Stomach smooth muscle (tissue), 2 donors: Measurements from ENCODE around the gene GPRIN1.
"Not testable (repeated sequence)": the region's sequence is repeated elsewhere in the genome, so short reads cannot be mapped to it uniquely, and the experiment has no call there.

Source experiments
- H3K27ac ChIP-seq: one replicate; pipeline ENCODE4 v1.7.0; 2013; ENCODE audit warnings: mild to moderate bottlenecking, low read length, inconsistent platforms
- H3K27me3 ChIP-seq, 2 donors: one replicate each; pipeline ENCODE4 v1.7.0; 2013; ENCODE audit warnings: low read length in 2 of 2; ENCODE audit not compliant: insufficient read depth in 2 of 2, control insufficient read depth in 1 of 2
- H3K36me3 ChIP-seq, 2 donors: one replicate each; pipeline ENCODE4 v1.7.0; 2013; ENCODE audit warnings: low read length in 2 of 2; ENCODE audit not compliant: control insufficient read depth in 2 of 2, insufficient read depth in 2 of 2
- H3K4me1 ChIP-seq: one replicate; pipeline ENCODE4 v1.7.0; 2013; ENCODE audit warnings: low read length; ENCODE audit not compliant: control insufficient read depth, insufficient read depth
- H3K4me3 ChIP-seq, 2 donors: one replicate each; pipeline ENCODE4 v1.7.0; 2013; ENCODE audit warnings: low read length in 2 of 2
- H3K9ac ChIP-seq, 2 donors: one replicate each; pipeline ENCODE4 v1.7.0; 2013; ENCODE audit warnings: low read length in 2 of 2, mild to moderate bottlenecking in 1 of 2
- H3K9me3 ChIP-seq, 2 donors: one replicate each; pipeline ENCODE4 v1.7.0; 2013; ENCODE audit warnings: low read length in 2 of 2; ENCODE audit not compliant: control insufficient read depth in 2 of 2
- donor health status: healthy.
- donor health status: Pancreatic carcinoma.

Gene GPRIN1

GRCh38 chr5:176610435-176610773 is 448 bp upstream of the GPRIN1 start:
- Histone ChIP-seq H3K4me3 (peak overlapping the region; percentile 43 to 68), H3K4me1 (peaks cover 10% of the 10 kb centered on the region), H3K9ac (no peak overlapping the region), H3K27me3 (peaks cover 10 to 14% of the 10 kb centered on the region in 2 donors), H3K36me3 (no peaks in the 10 kb centered on the region), H3K27ac (no peak overlapping the region), H3K9me3 (no peaks in the 10 kb centered on the region)

GRCh38 chr5:176608937-176609723 is 826 bp downstream of the GPRIN1 start:
- no peaks in the 10 kb centered on the region for H3K36me3 ChIP-seq
- H3K9ac ChIP-seq = no peak overlapping the region
- H3K27me3 ChIP-seq = peaks cover 7 to 14% of the 10 kb centered on the region in 2 donors
- H3K9me3 ChIP-seq = no peaks in the 10 kb centered on the region
- peak overlapping the region; percentile 23 to 52 for H3K4me3 ChIP-seq
- no peak overlapping the region for H3K27ac ChIP-seq
- H3K4me1 ChIP-seq = peaks cover 9% of the 10 kb centered on the region

- Histone ChIP-seq H3K4me1 (peaks cover 6% of the 10 kb centered on the region), H3K36me3 (no peaks in the 10 kb centered on the region), H3K4me3 (no peak overlapping the region), H3K9me3 (no peaks in the 10 kb centered on the region), H3K9ac (no peak overlapping the region), H3K27me3 (peaks cover 7 to 14% of the 10 kb centered on the region in 2 donors), H3K27ac (no peak overlapping the region)
These were observed 1.7 kb downstream of the GPRIN1 start for GRCh38 chr5:176608142-176608705.

GRCh38 chr5:176606875-176607274 is 3.1 kb downstream of the GPRIN1 start:
- H3K9ac ChIP-seq = no peak overlapping the region
- no peak overlapping the region for H3K27ac ChIP-seq
- H3K36me3 ChIP-seq = no peaks in the 10 kb centered on the region
- H3K9me3 ChIP-seq = no peaks in the 10 kb centered on the region
- peaks cover 4 to 11% of the 10 kb centered on the region in 2 donors for H3K27me3 ChIP-seq
- H3K4me3 ChIP-seq = no peak overlapping the region
- H3K4me1 ChIP-seq = peaks cover 6% of the 10 kb centered on the region

- no peaks in the 10 kb centered on the region for H3K36me3 ChIP-seq
- H3K27me3 ChIP-seq = peaks cover 4 to 11% of the 10 kb centered on the region in 2 donors
- H3K27ac ChIP-seq = no peak overlapping the region
- H3K9ac ChIP-seq = no peak overlapping the region
- no peak overlapping the region for H3K4me3 ChIP-seq
- no peaks in the 10 kb centered on the region for H3K9me3 ChIP-seq
- H3K4me1 ChIP-seq = peaks cover 6% of the 10 kb centered on the region
These were observed 3.9 kb downstream of the GPRIN1 start for GRCh38 chr5:176606032-176606431.

- Histone ChIP-seq H3K9ac (no peak overlapping the region), H3K9me3 (no peaks in the 10 kb centered on the region), H3K36me3 (no peaks in the 10 kb centered on the region), H3K27me3 (peaks cover 0 to 2% of the 10 kb centered on the region in 2 donors), H3K4me1 (no peaks in the 10 kb centered on the region), H3K4me3 (no peak overlapping the region), H3K27ac (no peak overlapping the region)
These were observed 6.9 kb downstream of the GPRIN1 start for GRCh38 chr5:176603091-176603490.

GRCh38 chr5:176601901-176602482 is 8.0 kb downstream of the GPRIN1 start:
- Histone ChIP-seq H3K9ac (no peak overlapping the region), H3K4me1 (peaks cover 4% of the 10 kb centered on the region), H3K4me3 (no peak overlapping the region), H3K27ac (no peak overlapping the region), H3K9me3 (no peaks in the 10 kb centered on the region), H3K27me3 (peaks cover 2% of the 10 kb centered on the region in 2 donors), H3K36me3 (no peaks in the 10 kb centered on the region)

GRCh38 chr5:176599749-176600430 is 10.1 kb downstream of the GPRIN1 start:
- not testable (repeated sequence) for H3K9me3 ChIP-seq, H3K27ac ChIP-seq, H3K9ac ChIP-seq, H3K36me3 ChIP-seq, H3K4me3 ChIP-seq, H3K4me1 ChIP-seq, H3K27me3 ChIP-seq

- peak overlapping the region in 1 of 2 donors; percentile 61 for H3K4me3 ChIP-seq
- H3K4me1 ChIP-seq = peaks cover 9% of the 10 kb centered on the region
- no peaks in the 10 kb centered on the region for H3K36me3 ChIP-seq
- no peak overlapping the region for H3K9ac ChIP-seq
- H3K27ac ChIP-seq = no peak overlapping the region
- peaks cover 12% of the 10 kb centered on the region in 2 donors for H3K27me3 ChIP-seq
- no peaks in the 10 kb centered on the region for H3K9me3 ChIP-seq
These were observed 12.3 kb downstream of the GPRIN1 start for GRCh38 chr5:176597417-176598389.
